ENCODE data around the gene GPR84.
"Not testable (repeated sequence)": the region's sequence is repeated elsewhere in the genome, so short reads cannot be mapped to it uniquely, and the experiment has no call there.

Gene GPR84

GRCh38 chr12:54358191-54358944 is 5.9 kb downstream of the GPR84 start:
- Histone ChIP-seq H3K4me3 (peak overlapping the region; percentile 76), H3K4me1 (peaks cover 42% of the 10 kb centered on the region), H4K20me1 (no peaks in the 10 kb centered on the region), H3K9ac (peak overlapping the region; percentile 86), H3K36me3 (no peaks in the 10 kb centered on the region), H3K27me3 (no peaks in the 10 kb centered on the region), H3K27ac (peak overlapping the region; percentile 85), H3K9me3 (no peaks in the 10 kb centered on the region), H3K4me2 (peak overlapping the region; percentile 94)
- TF ChIP-seq Cebpa-rat (IDR thresholded peaks at IDR 0.05), result no peak

GRCh38 chr12:54357506-54358190 is 6.6 kb downstream of the GPR84 start:
- Histone ChIP-seq H3K4me2 (peak overlapping the region; percentile 94), H3K27ac (peak overlapping the region; percentile 85), H3K4me3 (peak overlapping the region; percentile 76), H3K9me3 (no peaks in the 10 kb centered on the region), H3K36me3 (no peaks in the 10 kb centered on the region), H3K9ac (peak overlapping the region; percentile 86), H3K27me3 (no peaks in the 10 kb centered on the region), H3K4me1 (peaks cover 41% of the 10 kb centered on the region), H4K20me1 (no peaks in the 10 kb centered on the region)
- TF ChIP-seq Cebpa-rat (IDR thresholded peaks at IDR 0.05), result no peak

- H3K4me1 ChIP-seq, result peaks cover 48% of the 10 kb centered on the region
- H3K27me3 ChIP-seq, result no peaks in the 10 kb centered on the region
- TF ChIP-seq Cebpa-rat (IDR thresholded peaks at IDR 0.05), result no peak
- H3K4me2 ChIP-seq, result peak overlapping the region; percentile 94
- 0 out of 2 replicates have a peak, but pooled peaks cover under 1% of the 10 kb centered on the region for H3K36me3 ChIP-seq
- no peaks in the 10 kb centered on the region for H4K20me1 ChIP-seq
- no peaks in the 10 kb centered on the region for H3K9me3 ChIP-seq
- 0 out of 2 replicates have a peak overlapping the region, but pooled peaks have one; percentile 26 for H3K27ac ChIP-seq
- 0 out of 2 replicates have a peak overlapping the region, but pooled peaks have one; percentile 41 for H3K9ac ChIP-seq
- H3K4me3 ChIP-seq, result no peak overlapping the region
Observed at GRCh38 chr12:54356951-54357356, 7.3 kb downstream of the GPR84 start.

- Histone ChIP-seq H3K9me3 (no peaks in the 10 kb centered on the region), H3K9ac (no peak overlapping the region), H3K27ac (0 out of 2 replicates have a peak overlapping the region, but pooled peaks have one; percentile 26), H3K4me1 (peaks cover 55% of the 10 kb centered on the region), H3K36me3 (peaks cover 8% of the 10 kb centered on the region), H3K4me3 (no peak overlapping the region), H3K27me3 (no peaks in the 10 kb centered on the region), H3K4me2 (peak overlapping the region; percentile 94; the same call in 1 of the 2 replicates), H4K20me1 (no peaks in the 10 kb centered on the region)
- TF ChIP-seq Cebpa-rat (IDR thresholded peaks at IDR 0.05), result no peak
Observed at GRCh38 chr12:54356228-54356627, 8.1 kb downstream of the GPR84 start.

- Histone ChIP-seq H3K9ac (no peak overlapping the region), H3K4me2 (no peak overlapping the region), H3K4me1 (peaks cover 46% of the 10 kb centered on the region), H3K27ac (no peak overlapping the region), H3K36me3 (peaks cover 18% of the 10 kb centered on the region), H3K27me3 (no peaks in the 10 kb centered on the region), H4K20me1 (no peaks in the 10 kb centered on the region), H3K9me3 (no peaks in the 10 kb centered on the region), H3K4me3 (no peak overlapping the region)
- TF ChIP-seq Cebpa-rat (IDR thresholded peaks at IDR 0.05), result no peak
Observed at GRCh38 chr12:54355104-54355815, 9.0 kb downstream of the GPR84 start.

- peaks cover 38% of the 10 kb centered on the region for H3K4me1 ChIP-seq
- not testable (repeated sequence) for H3K4me2 ChIP-seq, H4K20me1 ChIP-seq, H3K27me3 ChIP-seq, H3K27ac ChIP-seq, H3K9me3 ChIP-seq, H3K4me3 ChIP-seq, H3K9ac ChIP-seq
- H3K36me3 ChIP-seq, result peaks cover 28% of the 10 kb centered on the region
Observed at GRCh38 chr12:54354271-54354670, 10.0 kb downstream of the GPR84 start.

GRCh38 chr12:54352891-54353874 is 11.1 kb downstream of the GPR84 start:
- Histone ChIP-seq H4K20me1 (no peaks in the 10 kb centered on the region), H3K4me1 (peaks cover 34% of the 10 kb centered on the region), H3K4me3 (no peak overlapping the region), H3K27ac (no peak overlapping the region), H3K4me2 (no peak overlapping the region), H3K36me3 (peaks cover 38% of the 10 kb centered on the region), H3K9ac (no peak overlapping the region), H3K27me3 (no peaks in the 10 kb centered on the region), H3K9me3 (no peaks in the 10 kb centered on the region)
- TF ChIP-seq Cebpa-rat (IDR thresholded peaks at IDR 0.05), result no peak

- peaks cover 50% of the 10 kb centered on the region for H3K36me3 ChIP-seq
- H3K4me2 ChIP-seq, result peak overlapping the region; percentile 57
- TF ChIP-seq Cebpa-rat (IDR thresholded peaks at IDR 0.05), result no peak
- H3K9ac ChIP-seq, result no peak overlapping the region; the same call in 1 of the 2 replicates
- H3K27me3 ChIP-seq, result no peaks in the 10 kb centered on the region
- H3K27ac ChIP-seq, result no peak overlapping the region
- no peaks in the 10 kb centered on the region for H3K9me3 ChIP-seq
- H3K4me3 ChIP-seq, result no peak overlapping the region
- H4K20me1 ChIP-seq, result no peaks in the 10 kb centered on the region
- H3K4me1 ChIP-seq, result peaks cover 23% of the 10 kb centered on the region
Observed at GRCh38 chr12:54352022-54352531, 12.2 kb downstream of the GPR84 start.

- Histone ChIP-seq H3K27me3 (no peaks in the 10 kb centered on the region), H3K4me3 (no peak overlapping the region), H3K4me1 (peaks cover 16% of the 10 kb centered on the region), H3K36me3 (peaks cover 57% of the 10 kb centered on the region), H3K9ac (no peak overlapping the region), H4K20me1 (no peaks in the 10 kb centered on the region), H3K9me3 (no peaks in the 10 kb centered on the region), H3K4me2 (peak overlapping the region; percentile 57), H3K27ac (no peak overlapping the region)
- TF ChIP-seq Cebpa-rat (IDR thresholded peaks at IDR 0.05), result no peak
Observed at GRCh38 chr12:54351341-54351740, 12.9 kb downstream of the GPR84 start.
